GM12878 (cell line): ENCODE results near the gene ZMYND19. TPM values are rescaled to one million over a fixed set of nuclear protein-coding genes. Genes with fewer than 3 reads are reported as not detected.

ENCODE experiments used
- ATAC-seq: fragments of 200-7000 bp; cut with Tn5 transposase; 3 replicates; pipeline ENCODE4 v1.9.1; 2020; ENCODE audit warnings: mild to moderate bottlenecking, moderate library complexity
- BruUV-seq: library from RNA; stranded (reverse); fragments of 400-500 nt; replicated peaks from 2 replicates; lab custom pipeline; 2021; lab: Mats Ljungman, UMichigan
- CTCF ChIA-PET: fragments of 300-600 bp; sonication (Branson Sonifier 250); formaldehyde crosslinking; extraction: SDS; loops from one replicate; lab custom pipeline; 2021; ENCODE audit warnings: inconsistent platforms; lab: Yijun Ruan, JAX
- POLR2A ChIA-PET: fragments of 350-600 bp; formaldehyde crosslinking; extraction: SDS; loops from one replicate; lab custom pipeline; 2021; ENCODE audit warnings: inconsistent platforms; lab: Charles Lee
- RAD21 ChIA-PET: fragments of 300-600 bp; sonication (Branson Sonifier 250); formaldehyde crosslinking; loops from one replicate; lab custom pipeline; 2023; ENCODE audit warnings: antibody characterized with exemption; ENCODE audit not compliant: unreplicated experiment; lab: Charles Lee
- SMC1A ChIA-PET: fragments of 300-600 bp; sonication (Branson Sonifier 250); formaldehyde crosslinking; loops from one replicate; lab custom pipeline; 2023; ENCODE audit not compliant: unreplicated experiment, uncharacterized antibody; lab: Charles Lee
- DNase-seq: peaks from one replicate; pipeline ENCODE4 v3.0.0-alpha.2; 2011; ENCODE audit warnings: low read depth, low spot score
- FAIRE-seq: peaks from 3 replicates; lab custom pipeline; 2011; peaks lifted over from hg19 to GRCh38; lab: Jason Lieb, UNC
- H2AFZ ChIP-seq: 2 replicates; pipeline ENCODE4 v1.6.0; 2011; ENCODE audit warnings: low read depth, low read length, control low read depth; ENCODE audit not compliant: control insufficient read depth
- H3K27ac ChIP-seq: 2 replicates; pipeline ENCODE4 v1.5.1; 2011; ENCODE audit warnings: control low read depth; ENCODE audit not compliant: control insufficient read depth, insufficient read depth
- H3K27me3 ChIP-seq, 2 experiments: replicated peaks in 1 of 2; 2 replicates each; pipeline versions ENCODE4 v1.6.0 to v1.6.1; 2011; ENCODE audit warnings: low read length in 1 of 2; ENCODE audit not compliant: control insufficient read depth in 2 of 2, insufficient read depth in 2 of 2
- H3K36me3 ChIP-seq, 2 experiments: 2 replicates each; pipeline ENCODE4 v1.5.1; 2011; ENCODE audit warnings: low read length in 1 of 2; ENCODE audit not compliant: control insufficient read depth in 2 of 2, insufficient read depth in 2 of 2
- H3K4me1 ChIP-seq: 2 replicates; pipeline ENCODE4 v1.6.1; 2011; ENCODE audit warnings: mild to moderate bottlenecking, low read length, moderate library complexity, mixed read lengths; ENCODE audit not compliant: control insufficient read depth, insufficient read depth
- H3K4me2 ChIP-seq: 2 replicates; pipeline ENCODE4 v1.6.0; 2011; ENCODE audit warnings: control low read depth; ENCODE audit not compliant: control insufficient read depth, insufficient read depth
- H3K4me3 ChIP-seq: fragments of 200-600 bp; sonication (generic); 2 replicates; pipeline ENCODE4 v1.5.1; 2016
- H3K79me2 ChIP-seq: 2 replicates; pipeline ENCODE4 v1.6.0; 2011; ENCODE audit warnings: low read length; ENCODE audit not compliant: control insufficient read depth, insufficient read depth
- H3K9ac ChIP-seq: 2 replicates; pipeline ENCODE4 v1.8.0; 2011; ENCODE audit warnings: low read length, control low read depth, mixed read lengths; ENCODE audit not compliant: control insufficient read depth, insufficient read depth
- H3K9me3 ChIP-seq: replicated peaks from 3 replicates; pipeline ENCODE4 v1.5.1; 2011; ENCODE audit warnings: mild to moderate bottlenecking, low read length; ENCODE audit not compliant: control insufficient read depth, insufficient read depth
- H4K20me1 ChIP-seq: 2 replicates; pipeline ENCODE4 v1.6.0; 2011; ENCODE audit not compliant: control insufficient read depth, insufficient read depth
- CEBPZ ChIP-seq: fragments of 150-350 bp; IDR thresholded peaks from 2 replicates; pipeline ENCODE4 v1.6.1; 2016; ENCODE audit warnings: low read depth, low read length
- HCFC1 ChIP-seq: fragments of 150-350 bp; IDR thresholded peaks from 2 replicates; pipeline ENCODE4 v1.6.1; 2014; ENCODE audit warnings: low read length
- IKZF1 ChIP-seq: fragments of 450-650 bp; conservative IDR thresholded peaks from 2 replicates; pipeline ENCODE4 v1.6.1; 2017; ENCODE audit warnings: antibody characterized with exemption, mild to moderate bottlenecking
- ZNF274 ChIP-seq: IDR thresholded peaks from one replicate; pipeline ENCODE4 v1.8.0; 2011; ENCODE audit not compliant: insufficient read length, insufficient read depth
- WGBS: methylation state at CpG from one replicate; pipeline ENCODE4 v1.1.6; 2016; ENCODE audit warnings: low lambda C conversion rate; ENCODE audit not compliant: insufficient replicate concordance, insufficient coverage; ENCODE audit errors: missing lambda C conversion rate; 5-methylcytosine and 5-hydroxymethylcytosine counted together
- in situ Hi-C: fragments of 300-500 bp; cut with MboI; formaldehyde crosslinking; loops from 9 replicates; pipeline ENCODE4 v1.14.3; 2018; ENCODE audit warnings: mixed read lengths
- intact Hi-C: fragments of 100-400 bp; cut with micrococcal nuclease; formaldehyde crosslinking; loops from one replicate; pipeline ENCODE4 v1.14.2; 2022; ENCODE audit not compliant: unreplicated experiment
- polyA plus RNA-seq, 11 experiments: library from polyadenylated mRNA; depleted of rRNA in 4 of 11; unstranded in 6 of 11; stranded (reverse) in 5 of 11; fragments of >200 nt; fragmentation: Nextera tagmentation in 4 of 11; fragmentation: Illumina TruSeq in 1 of 11; extraction: Ambion mirVana in 4 of 11; extraction: Trizol in 1 of 11; gene quantifications; 1 replicate in 1 of 11; 2 replicates in 10 of 11; pipeline versions ENCODE4 v1.2.1 to v1.2.3, GENCODE V29; 2011 to 2016; ENCODE audit warnings: inconsistent platforms in 2 of 11, missing spikeins in 2 of 11, low read depth in 1 of 11
- total RNA-seq, 4 experiments: library from RNA; depleted of rRNA in 3 of 4; stranded (reverse); fragments of >200 nt in 3 of 4; fragmentation: Illumina TruSeq in 1 of 4; extraction: Trizol in 1 of 4; gene quantifications; 2 replicates each; pipeline versions ENCODE4 v1.2.1 to v1.2.3, GENCODE V29; 2013 to 2021

Gene ZMYND19
- total and polyA plus RNA-seq, 10 of the 15 experiments (the other 5 are each of a cell fraction or from before 2014, with no cell fraction given), result 0.84 to 54.8 (median 20.1) TPM

GRCh38 chr9:137592767-137593166, 2.5 kb upstream of the ZMYND19 start:
- Histone ChIP-seq H3K9ac (no peak overlapping the region), H3K27ac (no peak overlapping the region), H3K4me3 (no peak overlapping the region), H3K4me2 (no peak overlapping the region), H3K4me1 (peaks cover 6% of the 10 kb centered on the region; the same call in 1 of the 2 replicates), H4K20me1 (no peaks in the 10 kb centered on the region), H3K9me3 (no peaks in the 10 kb centered on the region), H2AFZ (no peak overlapping the region), H3K27me3 (no peaks in the 10 kb centered on the region), H3K36me3 (peaks cover 3 to 5% of the 10 kb centered on the region in 2 experiments; a peak in 3 of 4 replicates), H3K79me2 (peaks cover 14% of the 10 kb centered on the region)
- ChIA-PET SMC1A (no interaction called here), RAD21 (no interaction called here), POLR2A (interaction anchor here (1.1 kb wide), 1 partner anchor 15 kb away, joined by 3 read pairs; no protein-coding TSS in a partner anchor), CTCF (interaction anchor here (0.6 kb wide), 1 partner anchor 36 kb away, joined by 3 read pairs; no protein-coding TSS in a partner anchor)
- FAIRE-seq (no peak), ATAC-seq (no peak), DNase-seq (no peak)
- in situ Hi-C loops (no loop called here), intact Hi-C loops (no loop called here)
- WGBS, result 87% methylated on average over 7 of the region's 7 CpGs
- BruUV-seq, result no TSS peak
- TF ChIP-seq CEBPZ, result no peak
- no peak for TF ChIP-seq ZNF274
- no peak for TF ChIP-seq IKZF1
- TF ChIP-seq HCFC1, result no peak
